A549 (cell line): ENCODE data around the gene CTNS. TPM values are rescaled to one million over a fixed set of nuclear protein-coding genes. Genes with fewer than 3 reads are reported as not detected.

Experiments used
- ATAC-seq, 2 experiments: fragments of 200-7000 bp in 1 of 2; fragments of >200 bp in 1 of 2; cut with Nextera tagmentation in 1 of 2; cut with Tn5 transposase in 1 of 2; 3 replicates each; pipeline versions ENCODE4 v1.8.0 to v1.9.1; 2018 to 2020; ENCODE audit warnings: mild to moderate bottlenecking in 1 of 2, moderate library complexity in 1 of 2
- CTCF ChIA-PET: fragments of 300-600 bp; sonication (Branson Sonifier 250); formaldehyde crosslinking; extraction: SDS; loops from one replicate; lab custom pipeline; 2021; ENCODE audit warnings: antibody characterized with exemption, inconsistent platforms; lab: Yijun Ruan, JAX
- POLR2A ChIA-PET: fragments of 350-600 bp; formaldehyde crosslinking; extraction: SDS; loops from one replicate; lab custom pipeline; 2021; ENCODE audit warnings: antibody characterized with exemption, inconsistent platforms; lab: Yijun Ruan, JAX
- DNase-seq, 2 experiments: peaks; one replicate each; pipeline versions ENCODE4 v3.0.0 to v3.0.0-alpha.2; 2011 to 2016; ENCODE audit warnings: low read depth in 1 of 2, low spot score in 1 of 2
- FAIRE-seq: peaks from 2 replicates; lab custom pipeline; 2011; peaks lifted over from hg19 to GRCh38; lab: Jason Lieb, UNC
- H3K27ac ChIP-seq, 2 experiments: fragments of >200 bp; sonication (Bioruptor Twin); formaldehyde crosslinking; 3 replicates each; pipeline ENCODE4 v1.5.1; 2016 to 2017
- H3K4me1 ChIP-seq: fragments of >200 bp; sonication (Bioruptor Twin); formaldehyde crosslinking; 3 replicates; pipeline ENCODE4 v1.6.1; 2016
- H3K4me2 ChIP-seq: fragments of >200 bp; sonication (Bioruptor Twin); formaldehyde crosslinking; 3 replicates; pipeline ENCODE4 v1.6.1; 2016
- H3K4me3 ChIP-seq: fragments of >200 bp; sonication (Bioruptor Twin); formaldehyde crosslinking; 3 replicates; pipeline ENCODE4 v1.5.1; 2016
- H3K9me3 ChIP-seq: fragments of >200 bp; sonication (Bioruptor Twin); formaldehyde crosslinking; 3 replicates; pipeline ENCODE4 v1.6.1; 2016
- BCL3 ChIP-seq: fragments of >200 bp; sonication (Bioruptor Twin); formaldehyde crosslinking; IDR thresholded peaks from 3 replicates; pipeline ENCODE4 v1.6.1; 2016
- CBX2 ChIP-seq: fragments of 200-600 bp; sonication (generic); IDR thresholded peaks from 2 replicates; pipeline ENCODE4 v1.6.1; 2016; ENCODE audit warnings: low read depth, mild to moderate bottlenecking, borderline replicate concordance
- CEBPB ChIP-seq, 2 experiments: fragments of >200 bp in 1 of 2; sonication (Bioruptor Twin) in 1 of 2; formaldehyde crosslinking in 1 of 2; IDR thresholded peaks; 2 replicates each; pipeline ENCODE4 v1.6.1; 2012 to 2016
- CHD2 ChIP-seq: fragments of 150-350 bp; IDR thresholded peaks from 2 replicates; pipeline ENCODE4 v1.6.1; 2014; ENCODE audit warnings: low read length; ENCODE audit not compliant: partially characterized antibody
- CTCF ChIP-seq: fragments of >200 bp; sonication (Bioruptor Twin); formaldehyde crosslinking; IDR thresholded peaks from 3 replicates; pipeline ENCODE4 v1.5.1; 2016
- EHMT2 ChIP-seq: fragments of 200-600 bp; sonication (generic); IDR thresholded peaks from 2 replicates; pipeline ENCODE4 v1.6.1; 2016; ENCODE audit warnings: antibody characterized with exemption, low read depth, mild to moderate bottlenecking, moderate library complexity
- FOSB ChIP-seq: fragments of 250-450 bp; sonication (Bioruptor Pico); IDR thresholded peaks from 2 replicates; pipeline ENCODE4 v1.5.0; 2020; ENCODE audit warnings: mild to moderate bottlenecking, moderate library complexity
- FOSL2 ChIP-seq, 2 experiments: fragments of 450-650 bp in 1 of 2; fragments of >200 bp in 1 of 2; sonication (Bioruptor Twin) in 1 of 2; formaldehyde crosslinking; IDR thresholded peaks; 2 replicates each; pipeline versions ENCODE4 v1.5.0 to v1.6.1; 2016 to 2020; ENCODE audit warnings: mild to moderate bottlenecking in 1 of 2, moderate library complexity in 1 of 2
- FOXS1 ChIP-seq: fragments of 250-450 bp; sonication (Bioruptor Pico); IDR thresholded peaks from 2 replicates; pipeline ENCODE4 v1.5.0; 2020; ENCODE audit warnings: mild to moderate bottlenecking, moderate library complexity
- HDAC2 ChIP-seq: fragments of 200-600 bp; sonication (generic); IDR thresholded peaks from 2 replicates; pipeline ENCODE4 v1.6.1; 2016
- HMGXB4 ChIP-seq: fragments of 250-450 bp; sonication (Bioruptor Pico); IDR thresholded peaks from 2 replicates; pipeline ENCODE4 v1.5.0; 2021; ENCODE audit warnings: mild to moderate bottlenecking, moderate library complexity, borderline replicate concordance
- HOXB13 ChIP-seq: fragments of 250-450 bp; sonication (Bioruptor Pico); IDR thresholded peaks from 2 replicates; pipeline ENCODE4 v1.5.0; 2020; ENCODE audit warnings: low read depth, mild to moderate bottlenecking, moderate library complexity
- JUN ChIP-seq, 2 experiments: fragments of >200 bp; sonication (Bioruptor Twin); formaldehyde crosslinking; IDR thresholded peaks; 2 replicates in 1 of 2; 3 replicates in 1 of 2; pipeline ENCODE4 v1.6.1; 2016 to 2017
- JUNB ChIP-seq: fragments of >200 bp; sonication (Bioruptor Twin); formaldehyde crosslinking; IDR thresholded peaks from 2 replicates; pipeline ENCODE4 v1.6.1; 2016
- KDM1A ChIP-seq: fragments of 200-600 bp; sonication (generic); IDR thresholded peaks from 2 replicates; pipeline ENCODE4 v1.6.1; 2016; ENCODE audit warnings: low read depth, mild to moderate bottlenecking
- KDM5A ChIP-seq: fragments of 200-600 bp; sonication (generic); IDR thresholded peaks from 2 replicates; pipeline ENCODE4 v1.6.1; 2016; ENCODE audit warnings: antibody characterized with exemption, mild to moderate bottlenecking
- MAX ChIP-seq: IDR thresholded peaks from 2 replicates; pipeline ENCODE4 v1.6.1; 2012
- NFE2L2 ChIP-seq: fragments of 150-350 bp; conservative IDR thresholded peaks from 2 replicates; pipeline ENCODE4 v1.6.1; 2014; ENCODE audit warnings: low read length
- RCOR1 ChIP-seq: fragments of 150-350 bp; IDR thresholded peaks from 2 replicates; pipeline ENCODE4 v1.6.1; 2014; ENCODE audit warnings: antibody characterized with exemption, low read length, low read depth
- RFX5 ChIP-seq: fragments of 450-650 bp; IDR thresholded peaks from 2 replicates; pipeline ENCODE4 v1.7.1; 2014; ENCODE audit warnings: antibody characterized with exemption, mild to moderate bottlenecking, moderate library complexity
- USF2 ChIP-seq: fragments of 450-650 bp; IDR thresholded peaks from 2 replicates; pipeline ENCODE4 v1.6.1; 2014; ENCODE audit warnings: antibody characterized with exemption
- ZFP36 ChIP-seq: fragments of 450-650 bp; IDR thresholded peaks from 2 replicates; pipeline ENCODE4 v1.6.1; 2014; ENCODE audit warnings: borderline replicate concordance; ENCODE audit not compliant: partially characterized antibody
- WGBS: methylation state at CpG from one replicate; pipeline ENCODE4 v1.1.6; 2017; ENCODE audit errors: missing lambda C conversion rate; 5-methylcytosine and 5-hydroxymethylcytosine counted together
- polyA plus RNA-seq, 4 experiments: library from polyadenylated mRNA; depleted of rRNA in 3 of 4; stranded (reverse); fragments of >200 nt; fragmentation: RNase III in 1 of 4; extraction: RNeasy Plus Mini Kit Qiagen cat#74134 plus additional on column Dnase treatment in 1 of 4; gene quantifications; 2 replicates in 3 of 4; 3 replicates in 1 of 4; pipeline ENCODE4 v1.2.3, GENCODE V29; 2011 to 2017

The CTNS gene
- polyA plus RNA-seq, 2 of the 4 experiments (the other 2 are of a cell fraction): 6.5 to 20.3 TPM

GRCh38 chr17:3641717-3642486, 5.3 kb downstream of the CTNS start:
- H3K27ac ChIP-seq: no peak overlapping the region
- H3K4me3 ChIP-seq: no peak overlapping the region
- H3K9me3 ChIP-seq: no peaks in the 10 kb centered on the region
- FAIRE-seq (no peak), DNase-seq (no peak), ATAC-seq (no peak)
- peaks cover 7% of the 10 kb centered on the region; the same call in 2 of the 3 replicates for H3K4me1 ChIP-seq
- no peak overlapping the region for H3K4me2 ChIP-seq
- CTCF ChIA-PET: interaction anchor here (0.8 to 10.3 kb wide), 3 partner anchors 34 to 594 kb away, joined by 3 to 100 read pairs (median 7); no protein-coding TSS in a partner anchor
- 83% methylated on average over 19 of the region's 19 CpGs for WGBS
- TF ChIP-seq CBX2 (no peak), ZFP36 (peak; percentile 32)
- TF ChIP-seq, all 56 proteins: peak for 1
- POLR2A ChIA-PET: no interaction called here

- whole genome bisulfite sequencing: 97% methylated on average over 4 of the region's 4 CpGs
- H3K4me2 ChIP-seq: no peak overlapping the region
- TF ChIP-seq KDM5A (no peak), ZFP36 (peak; percentile 59), JUN (IDR thresholded peaks at IDR 0.05) (0 out of 5 replicates have a peak, but pooled peaks of 1 of the 2 experiments have one; percentile 13), FOSL2 (IDR thresholded peaks at IDR 0.05) (no peak), FOSL2 (CRISPR knock-in tag; IDR thresholded peaks at IDR 0.05) (peak; percentile 36; the same call in 1 of the 2 replicates)
- ChIA-PET CTCF (interaction anchor here (1.4 to 10.3 kb wide), 2 partner anchors 26 to 596 kb away, joined by 3 to 100 read pairs; no protein-coding TSS in a partner anchor), POLR2A (interaction anchor here (1.0 kb wide), 1 partner anchor 24 kb away, joined by 3 read pairs; the partner anchor contains the start of gene TAX1BP3)
- no peak overlapping the region for H3K4me3 ChIP-seq
- H3K4me1 ChIP-seq: no peaks in the 10 kb centered on the region
- FAIRE-seq (no peak), ATAC-seq (no peak), DNase-seq (no peak)
- H3K9me3 ChIP-seq: no peaks in the 10 kb centered on the region
- H3K27ac ChIP-seq: no peak overlapping the region
Measured at GRCh38 chr17:3643889-3644349, 7.4 kb downstream of the CTNS start.

GRCh38 chr17:3645310-3645709, 8.8 kb downstream of the CTNS start:
- TF ChIP-seq FOXS1 (no peak), HOXB13 (CRISPR knock-in tag) (no peak), FOSB (no peak), JUN (IDR thresholded peaks at IDR 0.05) (no peak), JUNB (no peak), CTCF (no peak), NFE2L2 (no peak), USF2 (no peak), CEBPB (IDR thresholded peaks at IDR 0.05) (no peak), BCL3 (no peak), MAX (no peak), HDAC2 (no peak), FOSL2 (IDR thresholded peaks at IDR 0.05) (no peak), FOSL2 (CRISPR knock-in tag; IDR thresholded peaks at IDR 0.05) (no peak), RFX5 (no peak), HMGXB4 (no peak), KDM1A (no peak), EHMT2 (no peak), CHD2 (no peak), RCOR1 (no peak)
- no peaks in the 10 kb centered on the region for H3K4me1 ChIP-seq
- H3K4me3 ChIP-seq: no peak overlapping the region
- H3K27ac ChIP-seq: no peak overlapping the region
- CTCF ChIA-PET: interaction anchor here (1.0 to 10.3 kb wide), 2 partner anchors 597 to 797 kb away, joined by 3 to 100 read pairs; no protein-coding TSS in a partner anchor
- WGBS: 94% methylated on average over 5 of the region's 5 CpGs
- H3K4me2 ChIP-seq: no peak overlapping the region
- H3K9me3 ChIP-seq: no peaks in the 10 kb centered on the region
- POLR2A ChIA-PET: interaction anchor here (1.2 to 1.3 kb wide), 2 partner anchors 9 kb away, joined by 3 to 4 read pairs; partner anchors contain the start of genes CTNS and SHPK
- no peak for DNase-seq
- FAIRE-seq: no peak
- no peak for ATAC-seq
